ENCODE measurements around the gene FERMT1.

- no peak for TF ChIP-seq CTCF (IDR thresholded peaks at IDR 0.05; ENCODE audit: borderline replicate concordance, extremely low read depth, low read length, poor library complexity, severe bottlenecking)
- no peak for TF ChIP-seq EZH2 (IDR thresholded peaks at IDR 0.05; ENCODE audit: borderline replicate concordance, low read depth, low read length, severe bottlenecking)
Observed at GRCh38 chr20:6164421-6165341, 41.9 kb upstream of the FERMT1 start.
